ENCODE results near the gene RTP2. TPM values are rescaled to one million over a fixed set of nuclear protein-coding genes. Genes with fewer than 3 reads are reported as not detected.

RTP2 gene
- total RNA-seq, 6 donors from 2014 or later = not detected

- H3K27ac ChIP-seq = no peak within 1 kb of the TSS
- no peaks in the 10 kb centered on the region for H3K4me1 ChIP-seq
- TF ChIP-seq POLR2A (IDR thresholded peaks at IDR 0.05) (no peak), EP300 (IDR thresholded peaks at IDR 0.05) (no peak), POLR2AphosphoS5 (IDR thresholded peaks at IDR 0.05) (no peak), CTCF (IDR thresholded peaks at IDR 0.05) (no peak)
- peak; percentile 23 to 75 for DNase-seq
- ATAC-seq (ENCODE audit: low FRiP score in 2 of 2) = peak in 1 of 2 donors; percentile 46
- H3K27me3 ChIP-seq = peaks cover 0 to 3% (median 0%) of the 10 kb centered on the region in 4 donors
- WGBS, 2 donors = 14% methylated on average over 38 to 42 of the region's 46 CpGs
- no peak within 1 kb of the TSS for H3K4me3 ChIP-seq
- H3K9me3 ChIP-seq = no peaks in the 10 kb centered on the region
- no peaks in the 10 kb centered on the region for H3K36me3 ChIP-seq
These were observed 32.5 kb downstream of the RTP2 start, which contains the start of gene SST for GRCh38 chr3:187669675-187670504. Gene SST, minus strand, starts transcription at chr3:187670394. Its CDS starts 103 bp downstream, at chr3:187670291.

GRCh38 chr3:187667526-187667925 is 34.8 kb downstream of the RTP2 start:
- Histone ChIP-seq H3K36me3 (no peaks in the 10 kb centered on the region), H3K4me3 (no peak overlapping the region), H3K4me1 (no peaks in the 10 kb centered on the region), H3K9me3 (no peaks in the 10 kb centered on the region), H3K27ac (no peak overlapping the region), H3K27me3 (peaks cover 0 to 3% (median 0%) of the 10 kb centered on the region in 4 donors)
- DNase-seq (no peak), ATAC-seq (ENCODE audit: low FRiP score in 2 of 2) (no peak)
- TF ChIP-seq CTCF (IDR thresholded peaks at IDR 0.05) (no peak), POLR2A (IDR thresholded peaks at IDR 0.05) (no peak), EP300 (IDR thresholded peaks at IDR 0.05) (no peak), POLR2AphosphoS5 (IDR thresholded peaks at IDR 0.05) (no peak)

- Histone ChIP-seq H3K9me3 (no peaks in the 10 kb centered on the region), H3K36me3 (no peaks in the 10 kb centered on the region), H3K4me3 (no peak overlapping the region), H3K27me3 (peaks cover 0 to 3% (median 0%) of the 10 kb centered on the region in 4 donors), H3K27ac (no peak overlapping the region), H3K4me1 (no peaks in the 10 kb centered on the region)
- TF ChIP-seq POLR2AphosphoS5 (IDR thresholded peaks at IDR 0.05) (no peak), CTCF (IDR thresholded peaks at IDR 0.05) (no peak), POLR2A (IDR thresholded peaks at IDR 0.05) (no peak), EP300 (IDR thresholded peaks at IDR 0.05) (no peak)
- ATAC-seq (ENCODE audit: low FRiP score in 2 of 2) = no peak
- DNase-seq = no peak
- 80 to 84% methylated on average over 3 of the region's 3 CpGs for WGBS, 2 donors
These were observed 36.5 kb downstream of the RTP2 start for GRCh38 chr3:187665764-187666402.

GRCh38 chr3:187665010-187665409 is 37.3 kb downstream of the RTP2 start:
- no peak for TF ChIP-seq EP300 (IDR thresholded peaks at IDR 0.05)
- TF ChIP-seq POLR2AphosphoS5 (IDR thresholded peaks at IDR 0.05) = no peak
- TF ChIP-seq CTCF (IDR thresholded peaks at IDR 0.05) = no peak
- TF ChIP-seq POLR2A (IDR thresholded peaks at IDR 0.05) = no peak
- Histone ChIP-seq H3K36me3 (no peaks in the 10 kb centered on the region), H3K4me1 (no peaks in the 10 kb centered on the region), H3K9me3 (no peaks in the 10 kb centered on the region), H3K4me3 (no peak overlapping the region), H3K27me3 (no peaks in the 10 kb centered on the region), H3K27ac (no peak overlapping the region)
- ATAC-seq (ENCODE audit: low FRiP score in 2 of 2) (no peak), DNase-seq (no peak)
